Adipocyte (in vitro differentiated cells): ENCODE measurements around the gene EXOC5.

Source experiments
- DNase-seq: peaks from one replicate; pipeline ENCODE4 v3.0.0-alpha.2; 2015; ENCODE audit warnings: low read depth
- H3K27me3 ChIP-seq: replicated peaks from 2 replicates; pipeline ENCODE4 v1.7.0; 2013; ENCODE audit warnings: mild to moderate bottlenecking, low read length, moderate library complexity; ENCODE audit not compliant: control insufficient read depth, insufficient read depth
- H3K36me3 ChIP-seq: 2 replicates; pipeline ENCODE4 v1.7.0; 2013; ENCODE audit warnings: low read length, mild to moderate bottlenecking, moderate library complexity; ENCODE audit not compliant: control insufficient read depth, insufficient read depth, severe bottlenecking
- H3K4me1 ChIP-seq: 2 replicates; pipeline ENCODE4 v1.7.0; 2013; ENCODE audit warnings: mild to moderate bottlenecking, low read length, moderate library complexity; ENCODE audit not compliant: control insufficient read depth, insufficient read depth
- H3K4me3 ChIP-seq: 2 replicates; pipeline ENCODE4 v1.7.0; 2013; ENCODE audit warnings: mild to moderate bottlenecking, low read length, moderate library complexity
- H3K9ac ChIP-seq: 2 replicates; pipeline ENCODE4 v1.7.0; 2013; ENCODE audit warnings: mild to moderate bottlenecking, low read length, moderate library complexity
- H3K9me3 ChIP-seq: 2 replicates; pipeline ENCODE4 v1.7.0; 2013; ENCODE audit warnings: mild to moderate bottlenecking, low read length, moderate library complexity; ENCODE audit not compliant: control insufficient read depth

EXOC5 gene

DNA sequence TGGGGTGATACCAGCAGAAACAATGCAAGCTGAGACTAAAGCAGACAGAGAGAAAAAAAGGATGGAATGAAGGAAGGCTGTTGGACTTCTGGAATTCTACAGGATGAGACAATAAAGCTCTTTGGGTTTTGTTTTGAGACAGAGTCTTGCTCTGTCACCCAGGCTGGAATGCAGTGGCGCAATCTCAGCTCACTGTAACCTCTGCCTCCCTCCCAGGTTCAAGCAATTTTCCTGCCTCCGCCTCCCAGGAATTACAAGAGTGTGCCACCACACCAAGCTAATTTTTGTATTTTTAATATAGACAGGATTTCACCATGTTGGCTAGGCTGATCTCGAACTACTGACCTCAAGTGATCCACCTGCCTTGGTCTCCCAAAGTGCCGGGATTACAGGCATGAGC, 115.4 kb downstream of the EXOC5 start:
- no peaks in the 10 kb centered on the region for H3K4me1 ChIP-seq
- H3K36me3 ChIP-seq, result no peaks in the 10 kb centered on the region
- no peak overlapping the region for H3K9ac ChIP-seq
- no peaks in the 10 kb centered on the region for H3K9me3 ChIP-seq
- H3K4me3 ChIP-seq, result no peak overlapping the region
- no peak for DNase-seq
- H3K27me3 ChIP-seq, result peaks cover 13% of the 10 kb centered on the region
